ENCODE data around the gene DCC. TPM values are rescaled to one million over a fixed set of nuclear protein-coding genes. Genes with fewer than 3 reads are reported as not detected.
"Not testable (repeated sequence)": the region's sequence is repeated elsewhere in the genome, so short reads cannot be mapped to it uniquely, and the experiment has no call there.

Gene DCC
- total and polyA plus RNA-seq, 11 donors: 0.02 TPM; not detected in 10

DNA sequence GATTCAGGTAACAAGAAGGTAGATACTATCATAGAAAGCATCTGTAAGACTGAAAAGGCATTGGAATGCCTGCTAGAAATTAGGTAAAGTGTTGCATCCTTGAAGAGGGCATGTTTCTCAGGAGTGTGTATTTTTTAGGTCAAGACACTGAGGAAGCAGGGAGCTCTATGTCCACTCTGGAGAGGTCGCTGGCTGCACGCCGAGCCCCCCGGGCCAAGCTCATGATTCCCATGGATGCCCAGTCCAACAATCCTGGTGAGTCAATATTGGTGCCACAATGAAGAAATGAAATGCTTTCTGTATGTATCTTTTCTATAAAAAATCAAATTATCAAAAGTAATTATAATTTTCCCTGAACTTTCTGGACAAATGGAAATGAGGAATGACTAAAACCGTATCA lies 1127.8 kb downstream of the DCC start:
- 93 to 94% (median 94%) methylated on average over 5 of the region's 5 CpGs for WGBS, 4 donors
- intact Hi-C loops (cut with DNase I): no loop called here
- Histone ChIP-seq H3K27ac (no peak overlapping the region), H3K4me1 (no peaks in the 10 kb centered on the region), H3K9me3 (peaks cover 0 to 6% (median 0%) of the 10 kb centered on the region in 12 donors), H3K27me3 (no peaks in the 10 kb centered on the region), H3K4me3 (no peak overlapping the region), H3K36me3 (no peaks in the 10 kb centered on the region)
- TF ChIP-seq, protein P1, sequence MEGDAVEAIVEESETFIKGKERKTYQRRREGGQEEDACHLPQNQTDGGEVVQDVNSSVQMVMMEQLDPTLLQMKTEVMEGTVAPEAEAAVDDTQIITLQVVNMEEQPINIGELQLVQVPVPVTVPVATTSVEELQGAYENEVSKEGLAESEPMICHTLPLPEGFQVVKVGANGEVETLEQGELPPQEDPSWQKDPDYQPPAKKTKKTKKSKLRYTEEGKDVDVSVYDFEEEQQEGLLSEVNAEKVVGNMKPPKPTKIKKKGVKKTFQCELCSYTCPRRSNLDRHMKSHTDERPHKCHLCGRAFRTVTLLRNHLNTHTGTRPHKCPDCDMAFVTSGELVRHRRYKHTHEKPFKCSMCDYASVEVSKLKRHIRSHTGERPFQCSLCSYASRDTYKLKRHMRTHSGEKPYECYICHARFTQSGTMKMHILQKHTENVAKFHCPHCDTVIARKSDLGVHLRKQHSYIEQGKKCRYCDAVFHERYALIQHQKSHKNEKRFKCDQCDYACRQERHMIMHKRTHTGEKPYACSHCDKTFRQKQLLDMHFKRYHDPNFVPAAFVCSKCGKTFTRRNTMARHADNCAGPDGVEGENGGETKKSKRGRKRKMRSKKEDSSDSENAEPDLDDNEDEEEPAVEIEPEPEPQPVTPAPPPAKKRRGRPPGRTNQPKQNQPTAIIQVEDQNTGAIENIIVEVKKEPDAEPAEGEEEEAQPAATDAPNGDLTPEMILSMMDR (IDR thresholded peaks at IDR 0.05): no peak
- no peak for TF ChIP-seq POLR2A (IDR thresholded peaks at IDR 0.05)
- DNase-seq (no peak), ATAC-seq (no peak)

DNA sequence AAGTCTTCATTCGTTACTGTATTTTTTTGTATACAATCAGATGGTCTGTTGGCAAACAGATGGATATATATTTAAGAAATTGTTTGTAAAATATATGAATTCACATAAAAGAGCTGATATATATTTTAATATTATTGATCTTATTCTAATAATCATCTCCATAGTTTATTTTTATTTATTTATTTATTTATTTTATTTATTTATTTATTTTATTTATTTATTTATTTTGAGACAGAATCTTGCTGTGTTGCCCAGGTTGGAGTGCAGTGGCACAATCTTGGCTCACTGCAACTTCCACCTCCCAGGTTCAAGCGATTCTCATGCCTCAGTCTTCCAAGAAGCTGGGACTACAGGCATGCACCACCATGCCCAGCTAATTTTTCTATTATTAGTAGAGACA lies 1128.2 kb downstream of the DCC start:
- ATAC-seq, H3K9me3 ChIP-seq: not testable (repeated sequence)
- WGBS, 4 donors: 93 to 99% (median 95%) methylated on average over 2 of the region's 2 CpGs

DNA sequence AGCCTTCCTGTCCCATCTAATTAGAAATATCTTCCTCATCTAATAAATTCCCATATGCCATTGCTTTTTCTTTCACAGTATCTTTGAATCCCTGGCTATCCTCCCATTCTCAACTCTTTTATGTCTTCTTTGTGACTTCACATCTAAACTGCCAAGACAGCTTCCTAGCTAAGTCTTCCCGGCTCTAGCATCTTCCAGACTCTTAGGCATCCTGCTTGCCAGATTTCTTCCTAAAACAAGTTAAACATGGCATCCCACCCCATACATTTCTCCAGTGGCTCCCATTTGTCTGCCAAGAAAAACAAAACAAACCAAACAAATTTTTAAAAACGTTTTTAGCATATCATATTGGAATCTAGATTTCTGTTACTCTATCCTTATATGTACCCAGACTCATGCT lies 1132.5 kb downstream of the DCC start:
- DNase-seq (no peak), ATAC-seq (no peak)
- 37 to 43% (median 42%) methylated on average over 2 of the region's 2 CpGs for WGBS, 4 donors
- Histone ChIP-seq H3K27ac (no peak overlapping the region), H3K36me3 (no peaks in the 10 kb centered on the region), H3K4me3 (no peak overlapping the region), H3K27me3 (no peaks in the 10 kb centered on the region), H3K9me3 (peaks cover 0 to 12% (median 0%) of the 10 kb centered on the region in 12 donors), H3K4me1 (no peaks in the 10 kb centered on the region)
- intact Hi-C loops (cut with DNase I): no loop called here
- no peak for TF ChIP-seq POLR2A (IDR thresholded peaks at IDR 0.05)
- TF ChIP-seq, protein P1 (IDR thresholded peaks at IDR 0.05): no peak

More for the DNA sequence above, 1128.2 kb downstream of the DCC start:
- DNase-seq; H3K36me3 ChIP-seq; intact Hi-C loops (cut with DNase I); H3K27me3 ChIP-seq; H3K4me1 ChIP-seq; H3K4me3 ChIP-seq; H3K27ac ChIP-seq: not testable (repeated sequence)

DNA sequence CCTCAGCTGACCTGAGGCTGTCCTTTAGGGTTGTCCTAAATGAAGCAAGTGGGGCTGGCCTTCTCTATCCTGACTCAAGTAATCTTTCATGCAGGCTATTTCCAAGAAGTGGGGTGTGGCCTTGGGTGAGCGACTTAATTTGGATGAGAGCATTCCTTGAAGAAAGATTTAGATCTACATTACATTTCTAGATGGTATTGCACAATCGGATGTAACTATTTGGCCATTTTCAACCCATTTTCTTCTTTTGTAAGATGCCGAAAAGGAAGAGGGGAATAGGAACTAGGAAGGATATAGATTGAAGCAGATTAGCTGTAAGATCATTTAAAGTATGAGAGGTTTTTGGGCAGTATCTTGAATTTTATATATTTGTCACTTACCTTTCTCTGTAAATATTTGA lies 1138.2 kb downstream of the DCC start:
- 83 to 87% (median 86%) methylated on average over 3 of the region's 3 CpGs for WGBS, 4 donors
- Histone ChIP-seq H3K9me3 (peaks cover 0 to 10% (median 0%) of the 10 kb centered on the region in 12 donors), H3K4me1 (no peaks in the 10 kb centered on the region), H3K36me3 (no peaks in the 10 kb centered on the region), H3K27ac (no peak overlapping the region), H3K4me3 (no peak overlapping the region), H3K27me3 (no peaks in the 10 kb centered on the region)
- intact Hi-C loops (cut with DNase I): no loop called here
- no peak for TF ChIP-seq POLR2A (IDR thresholded peaks at IDR 0.05)
- TF ChIP-seq, protein P1 (IDR thresholded peaks at IDR 0.05): no peak
- no peak for ATAC-seq
- no peak for DNase-seq

DNA sequence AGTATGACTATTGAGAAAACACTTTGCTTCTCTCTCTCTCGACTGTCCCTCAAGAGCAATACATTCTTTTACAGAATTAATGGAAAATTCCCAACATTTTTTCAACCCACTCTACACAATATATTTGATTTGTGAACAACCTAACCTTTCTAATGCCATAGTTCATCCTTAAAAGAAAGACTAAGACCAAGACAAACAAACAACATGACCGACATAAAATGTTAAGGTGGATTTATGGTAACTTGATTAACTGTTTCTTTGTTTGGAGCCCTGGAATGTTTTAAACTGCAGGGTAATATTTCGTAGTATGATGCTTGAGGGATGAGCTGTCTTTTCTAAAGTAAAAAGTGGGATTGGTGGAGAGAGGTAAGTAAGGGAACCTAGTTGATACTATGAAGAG lies 1146.3 kb downstream of the DCC start:
- intact Hi-C loops (cut with DNase I): no loop called here
- ATAC-seq (no peak), DNase-seq (no peak)
- H3K27ac ChIP-seq: no peak overlapping the region
- TF ChIP-seq, protein P1 (IDR thresholded peaks at IDR 0.05): no peak
- no peak for TF ChIP-seq POLR2A (IDR thresholded peaks at IDR 0.05)
- WGBS, 4 donors: 73 to 90% (median 76%) methylated on average over 3 of the region's 3 CpGs
- no peak overlapping the region for H3K4me3 ChIP-seq
- H3K9me3 ChIP-seq: peaks cover 0 to 3% (median 0%) of the 10 kb centered on the region in 12 donors
- no peaks in the 10 kb centered on the region for H3K36me3 ChIP-seq
- peaks cover 0 to 12% (median 0%) of the 10 kb centered on the region in 12 donors for H3K4me1 ChIP-seq
- no peaks in the 10 kb centered on the region for H3K27me3 ChIP-seq
